Loucy (cell line): ENCODE measurements around the gene JAKMIP3.

Experiments used
- CTCF ChIP-seq: fragments of 200-600 bp; sonication (generic); conservative IDR thresholded peaks from 2 replicates; pipeline ENCODE4 v1.5.1; 2014; ENCODE audit warnings: mild to moderate bottlenecking, antibody characterized with exemption, low read length
- EZH2phosphoT487 ChIP-seq: fragments of 200-600 bp; IDR thresholded peaks from 2 replicates; pipeline ENCODE4 v1.6.1; 2018; ENCODE audit warnings: antibody characterized with exemption, mild to moderate bottlenecking, moderate library complexity, borderline replicate concordance

- TF ChIP-seq CTCF (no peak), EZH2phosphoT487 (no peak)
These were observed 4.7 kb upstream of the JAKMIP3 start for GRCh38 chr10:132061030-132061429.
